Heart right ventricle (tissue), 16 donors: ENCODE data around the gene TMEM126A. TPM values are rescaled to one million over a fixed set of nuclear protein-coding genes. Genes with fewer than 3 reads are reported as not detected.
A peak's percentile ranks its signal among the peaks of the same experiment; 100 is the strongest.
"Not testable (repeated sequence)": the region's sequence is repeated elsewhere in the genome, so short reads cannot be mapped to it uniquely, and the experiment has no call there.

ENCODE experiments used
- ATAC-seq, 8 donors: fragments of 200-7000 bp; cut with Tn5 transposase; one replicate each; pipeline ENCODE4 v1.9.1; 2020; ENCODE audit warnings: mild to moderate bottlenecking in 8 of 8, moderate library complexity in 8 of 8, moderate number of reproducible peaks in 1 of 8
- DNase-seq, 2 donors: peaks; one replicate each; pipeline ENCODE4 v3.0.0-alpha.2; 2020
- H3K27ac ChIP-seq, 10 donors: fragments of 200-600 bp; sonication (generic) in 2 of 10; one replicate each; pipeline versions ENCODE4 v1.5.0 to v1.8.0; 2020 to 2022; ENCODE audit warnings: mild to moderate bottlenecking in 3 of 10
- H3K27me3 ChIP-seq, 7 donors: fragments of 200-600 bp; one replicate each; pipeline ENCODE4 v1.8.0; 2021 to 2022; ENCODE audit warnings: mild to moderate bottlenecking in 2 of 7
- H3K36me3 ChIP-seq, 9 donors: fragments of 200-600 bp; sonication (generic) in 1 of 9; one replicate each; pipeline versions ENCODE4 v1.5.0 to v1.8.0; 2020 to 2022; ENCODE audit warnings: mild to moderate bottlenecking in 2 of 9
- H3K4me1 ChIP-seq, 9 donors: fragments of 200-600 bp; sonication (generic) in 1 of 9; one replicate each; pipeline versions ENCODE4 v1.5.0 to v1.8.0; 2020 to 2022; ENCODE audit warnings: mild to moderate bottlenecking in 4 of 9
- H3K4me3 ChIP-seq, 10 donors: fragments of 200-600 bp; sonication (generic) in 2 of 10; one replicate each; pipeline versions ENCODE4 v1.5.0 to v1.8.0; 2020 to 2022; ENCODE audit warnings: mild to moderate bottlenecking in 7 of 10, moderate library complexity in 2 of 10
- H3K9me3 ChIP-seq, 11 donors: fragments of 200-600 bp in 10 of 11; sonication (generic) in 2 of 11; one replicate each; pipeline versions ENCODE4 v1.5.0 to v1.8.0; 2013 to 2022; ENCODE audit warnings: mild to moderate bottlenecking in 2 of 11, control low read depth in 1 of 11, moderate library complexity in 1 of 11
- CTCF ChIP-seq, 9 donors: fragments of 200-600 bp; sonication (generic) in 2 of 9; IDR thresholded peaks; one replicate each; pipeline versions ENCODE4 v1.5.0 to v1.8.0; 2021 to 2022; ENCODE audit warnings: antibody characterized with exemption in 9 of 9, mild to moderate bottlenecking in 5 of 9, moderate library complexity in 1 of 9
- WGBS, 2 donors: extraction: QIAGEN DNeasy Blood & Tissue Kit; methylation state at CpG; one replicate each; pipeline ENCODE4 v1.1.7; 2013; ENCODE audit warnings: inconsistent platforms in 1 of 2; 5-methylcytosine and 5-hydroxymethylcytosine counted together
- intact Hi-C, 10 donors: fragments of 100-400 bp; cut with DNase I; formaldehyde crosslinking; loops; one replicate each; pipeline versions ENCODE4 v1.11.1 to v1.14.2; 2022
- polyA plus RNA-seq, 2 donors: library from polyadenylated mRNA; stranded (reverse); fragments of 200-250 nt; gene quantifications; one replicate each; pipeline ENCODE4 v1.2.3, GENCODE V29; 2013
- total RNA-seq, 10 donors: library from RNA; stranded (reverse); fragmentation: NEBNext Ultra II Directional in 3 of 10; extraction: Animal tissue kit (Norgen Biotek cat#: 25700) in 3 of 10; gene quantifications; one replicate each; pipeline versions ENCODE4 v1.2.1 to v1.2.4, GENCODE V29; 2021 to 2023
- donor health status: Arrhythmogenic right ventricular cardiomyopathy.
- donor health status: ischemic (EF 13 %, LVEDD 7.1; RV severe dilation, severe dysfunction).
- donor health status: healthy with polysubstance abuse.
- donor health status: DM: no; HTN: yes; CAD: no.
- donor health status: DM: no; HTN: no; CAD: no.
- donor health status: ischemic (EF 25% LVEDD 6.9; RV normal size, moderate dysfunction).
- donor health status: ischemic (EF 25% LVEDD 5.7; RV mildly dilated, moderate dysfunction).
- donor health status: healthy.
- donor health status: DM: yes; HTN: yes; CAD: no.
- donor health status: Ischemic cardiomyopathy.
- donor health status: ischemic (EF 35%, LVEDD 5.7; RV mildly dilated, moderate dysfunction).
- donor health status: nonischemic (EF 11% LVEDD 7.7; RV severe dilation, severe dysfunction).
- donor health status: DM: yes; HTN: yes; CAD: no.
- donor health status: PGD.
- donor health status: ischemic (EF 29% LVEDD 5.4; RV normal size, mild dysfunction).
- donor health status: nonischemic (EF 23%, LVEDD 6.1; RV moderate dilation, normal function).

TMEM126A gene
- total and polyA plus RNA-seq, 12 donors, result 56.9 to 153 (median 67.6) TPM

- H3K27ac ChIP-seq, ATAC-seq, intact Hi-C loops, DNase-seq, H3K27me3 ChIP-seq, H3K4me1 ChIP-seq, H3K36me3 ChIP-seq, H3K4me3 ChIP-seq: not testable (repeated sequence)
- H3K9me3 ChIP-seq, result peaks cover 0 to 18% (median 4%) of the 10 kb centered on the region in 11 donors
- 73 to 79% methylated on average over 2 of the region's 2 CpGs for WGBS, 2 donors
Observed at GRCh38 chr11:85609286-85609685, 38.5 kb upstream of the TMEM126A start.

GRCh38 chr11:85611643-85612042 lies 36.1 kb upstream of the TMEM126A start:
- H3K4me3 ChIP-seq, ATAC-seq, H3K36me3 ChIP-seq, H3K27me3 ChIP-seq, H3K27ac ChIP-seq, H3K4me1 ChIP-seq, DNase-seq, intact Hi-C loops: not testable (repeated sequence)
- peaks cover 0 to 14% (median under 1%) of the 10 kb centered on the region in 11 donors for H3K9me3 ChIP-seq
- 82 to 89% methylated on average over 2 of the region's 2 CpGs for WGBS, 2 donors

GRCh38 chr11:85619499-85619898 lies 28.3 kb upstream of the TMEM126A start:
- TF ChIP-seq CTCF (IDR thresholded peaks at IDR 0.05), result no peak
- H3K4me1 ChIP-seq, result peaks cover 0 to 3% (median 0%) of the 10 kb centered on the region in 9 donors
- DNase-seq (no peak), ATAC-seq (no peak)
- H3K27me3 ChIP-seq, result no peaks in the 10 kb centered on the region
- 85 to 90% methylated on average over 6 of the region's 6 CpGs for WGBS, 2 donors
- no peak overlapping the region for H3K27ac ChIP-seq
- peaks cover 0 to 19% (median 0%) of the 10 kb centered on the region in 9 donors for H3K36me3 ChIP-seq
- H3K9me3 ChIP-seq, result no peaks in the 10 kb centered on the region
- intact Hi-C loops, result no loop called here
- no peak overlapping the region for H3K4me3 ChIP-seq

GRCh38 chr11:85620256-85620655 lies 27.5 kb upstream of the TMEM126A start:
- peaks cover 0 to 11% (median 0%) of the 10 kb centered on the region in 9 donors for H3K4me1 ChIP-seq
- no peak overlapping the region for H3K4me3 ChIP-seq
- peaks cover 0 to 19% (median 0%) of the 10 kb centered on the region in 9 donors for H3K36me3 ChIP-seq
- no peak overlapping the region for H3K27ac ChIP-seq
- intact Hi-C loops, result no loop called here
- 65 to 70% methylated on average over 3 of the region's 3 CpGs for WGBS, 2 donors
- TF ChIP-seq CTCF (IDR thresholded peaks at IDR 0.05), result no peak
- no peaks in the 10 kb centered on the region for H3K27me3 ChIP-seq
- ATAC-seq, result no peak
- no peaks in the 10 kb centered on the region for H3K9me3 ChIP-seq
- no peak for DNase-seq

GRCh38 chr11:85626496-85626895 lies 21.3 kb upstream of the TMEM126A start:
- 44 to 50% methylated on average over 2 of the region's 2 CpGs for WGBS, 2 donors
- TF ChIP-seq CTCF (IDR thresholded peaks at IDR 0.05), result no peak
- ATAC-seq (no peak), DNase-seq (no peak)
- no peaks in the 10 kb centered on the region for H3K9me3 ChIP-seq
- peaks cover 0 to 45% (median 26%) of the 10 kb centered on the region in 9 donors for H3K4me1 ChIP-seq
- H3K4me3 ChIP-seq, result peak overlapping the region in 9 of 10 donors; percentile 72 to 84 (median 78)
- no peaks in the 10 kb centered on the region for H3K27me3 ChIP-seq
- H3K36me3 ChIP-seq, result peaks cover 0 to 26% (median 0%) of the 10 kb centered on the region in 9 donors
- H3K27ac ChIP-seq, result peak overlapping the region in 9 of 10 donors; percentile 87 to 96 (median 92)
- intact Hi-C loops, result loop anchor here in 1 of 10 donors (5.0 kb wide), 1 partner anchor 36 kb away; no protein-coding TSS in a partner anchor
